Measurements from ENCODE around the gene N4BP2L1. TPM values are rescaled to one million over a fixed set of nuclear protein-coding genes. Genes with fewer than 3 reads are reported as not detected.

N4BP2L1 gene
- total RNA-seq, 1 donor from 2014 or later = 1.2 TPM

GRCh38 chr13:32413284-32413683 is 14.6 kb downstream of the N4BP2L1 start:
- Histone ChIP-seq H3K27me3 (peaks cover 34% of the 10 kb centered on the region), H3K4me1 (peaks cover 11% of the 10 kb centered on the region), H3K9me3 (ENCODE audit: low read depth) (no peaks in the 10 kb centered on the region), H3K27ac (no peak overlapping the region), H3K4me3 (no peak overlapping the region), H2AFZ (replicated peaks) (no peak overlapping the region), H3F3A (ENCODE audit: low read depth) (peaks cover 11% of the 10 kb centered on the region), H3K79me2 (ENCODE audit: low read depth) (no peaks in the 10 kb centered on the region), H4K20me1 (ENCODE audit: low read depth) (no peaks in the 10 kb centered on the region), H3K9ac (no peak overlapping the region), H3K36me3 (no peaks in the 10 kb centered on the region), H3K4me2 (no peak overlapping the region)
- TF ChIP-seq EZH2phosphoT487 (IDR thresholded peaks at IDR 0.05) = no peak
- no peak for TF ChIP-seq CTCF (IDR thresholded peaks at IDR 0.05)
- TF ChIP-seq EZH2 (IDR thresholded peaks at IDR 0.05) = no peak
- H3K27ac Mint-ChIP-seq = no peak overlapping the region
- no peak overlapping the region for H3K4me3 Mint-ChIP-seq
- peaks cover 3% of the 10 kb centered on the region for H3K27me3 Mint-ChIP-seq (ENCODE audit: insufficient read depth, low read depth)
- peaks cover 3% of the 10 kb centered on the region for H3K36me3 Mint-ChIP-seq
- H3K4me1 Mint-ChIP-seq = peaks cover 19% of the 10 kb centered on the region
- no peak for DNase-seq (ENCODE audit: low spot score)
- peaks cover 5% of the 10 kb centered on the region for H3K9me3 Mint-ChIP-seq

GRCh38 chr13:32409561-32410421 is 18.1 kb downstream of the N4BP2L1 start:
- no peak overlapping the region for H3K27ac ChIP-seq
- H2AFZ ChIP-seq (replicated peaks) = peak overlapping the region; percentile 22
- H3K4me3 ChIP-seq = peak overlapping the region; percentile 38
- H3K36me3 Mint-ChIP-seq = peaks cover 2% of the 10 kb centered on the region
- H3K27me3 Mint-ChIP-seq (ENCODE audit: insufficient read depth, low read depth) = no peaks in the 10 kb centered on the region
- no peaks in the 10 kb centered on the region for H3K79me2 ChIP-seq (ENCODE audit: low read depth)
- DNase-seq (ENCODE audit: low spot score) = peak; percentile 60
- H3K4me2 ChIP-seq = peak overlapping the region; percentile 75
- H3K9me3 ChIP-seq (ENCODE audit: low read depth) = no peaks in the 10 kb centered on the region
- H3K36me3 ChIP-seq = no peaks in the 10 kb centered on the region
- H3K4me3 Mint-ChIP-seq = peak overlapping the region; percentile 82
- H3K9ac ChIP-seq = no peak overlapping the region
- peaks cover 38% of the 10 kb centered on the region for H3K27me3 ChIP-seq
- H3K4me1 ChIP-seq = peaks cover 11% of the 10 kb centered on the region
- no peaks in the 10 kb centered on the region for H3K9me3 Mint-ChIP-seq
- no peaks in the 10 kb centered on the region for H4K20me1 ChIP-seq (ENCODE audit: low read depth)
- peaks cover 11% of the 10 kb centered on the region for H3F3A ChIP-seq (ENCODE audit: low read depth)
- H3K4me1 Mint-ChIP-seq = peaks cover 30% of the 10 kb centered on the region
- no peak overlapping the region for H3K27ac Mint-ChIP-seq
- TF ChIP-seq CTCF (IDR thresholded peaks at IDR 0.05) = no peak
- no peak for TF ChIP-seq EZH2phosphoT487 (IDR thresholded peaks at IDR 0.05)
- TF ChIP-seq EZH2 (IDR thresholded peaks at IDR 0.05) = no peak

GRCh38 chr13:32409001-32409313 is 19.0 kb downstream of the N4BP2L1 start:
- no peak overlapping the region for H3K27ac ChIP-seq
- peaks cover 38% of the 10 kb centered on the region for H3K27me3 ChIP-seq
- Mint-ChIP-seq H3K9me3 (no peaks in the 10 kb centered on the region), H3K27me3 (ENCODE audit: insufficient read depth, low read depth) (no peaks in the 10 kb centered on the region), H3K27ac (no peak overlapping the region), H3K36me3 (peaks cover 2% of the 10 kb centered on the region), H3K4me1 (peaks cover 30% of the 10 kb centered on the region), H3K4me3 (no peak overlapping the region)
- H2AFZ ChIP-seq (replicated peaks) = no peak overlapping the region
- TF ChIP-seq EZH2 (IDR thresholded peaks at IDR 0.05) (no peak), CTCF (IDR thresholded peaks at IDR 0.05) (no peak), EZH2phosphoT487 (IDR thresholded peaks at IDR 0.05) (no peak)
- peaks cover 11% of the 10 kb centered on the region for H3K4me1 ChIP-seq
- H3K4me2 ChIP-seq = no peak overlapping the region
- H3K9me3 ChIP-seq (ENCODE audit: low read depth) = no peaks in the 10 kb centered on the region
- no peak for DNase-seq (ENCODE audit: low spot score)
- H3K36me3 ChIP-seq = no peaks in the 10 kb centered on the region
- H3K79me2 ChIP-seq (ENCODE audit: low read depth) = no peaks in the 10 kb centered on the region
- no peak overlapping the region for H3K4me3 ChIP-seq
- peaks cover 11% of the 10 kb centered on the region for H3F3A ChIP-seq (ENCODE audit: low read depth)
- no peak overlapping the region for H3K9ac ChIP-seq
- H4K20me1 ChIP-seq (ENCODE audit: low read depth) = no peaks in the 10 kb centered on the region

Measured in neural progenitor cell (in vitro differentiated cells).